ENCODE measurements around the gene BBS9.

BBS9 gene

GRCh38 chr7:33589911-33590310, 460.5 kb downstream of the BBS9 start:
- Histone ChIP-seq H4K20me1 (ENCODE audit: low read depth, low read length) (no peaks in the 10 kb centered on the region), H2AFZ (ENCODE audit: low read depth, low read length, severe bottlenecking) (no peak overlapping the region), H3K9ac (ENCODE audit: low read length) (no peak overlapping the region), H3K27me3 (ENCODE audit: low read length) (no peaks in the 10 kb centered on the region), H3K9me3 (ENCODE audit: insufficient read depth, low read length) (no peaks in the 10 kb centered on the region), H3K4me3 (ENCODE audit: insufficient read depth, low read length, poor library complexity, severe bottlenecking) (no peak overlapping the region), H3K79me2 (ENCODE audit: insufficient read depth, low read length) (no peaks in the 10 kb centered on the region), H3K36me3 (ENCODE audit: low read length) (no peaks in the 10 kb centered on the region), H3K27ac (ENCODE audit: low read depth, low read length) (no peak overlapping the region), H3K4me2 (ENCODE audit: low read depth, low read length, poor library complexity, severe bottlenecking) (no peak overlapping the region), H3F3A (ENCODE audit: insufficient read depth) (no peaks in the 10 kb centered on the region), H3K9me2 (replicated peaks; ENCODE audit: insufficient read depth, low read length) (no peaks in the 10 kb centered on the region)
- no peak for TF ChIP-seq EZH2phosphoT487 (conservative IDR thresholded peaks at IDR 0.05; ENCODE audit: low read length)
- TF ChIP-seq, protein P1, sequence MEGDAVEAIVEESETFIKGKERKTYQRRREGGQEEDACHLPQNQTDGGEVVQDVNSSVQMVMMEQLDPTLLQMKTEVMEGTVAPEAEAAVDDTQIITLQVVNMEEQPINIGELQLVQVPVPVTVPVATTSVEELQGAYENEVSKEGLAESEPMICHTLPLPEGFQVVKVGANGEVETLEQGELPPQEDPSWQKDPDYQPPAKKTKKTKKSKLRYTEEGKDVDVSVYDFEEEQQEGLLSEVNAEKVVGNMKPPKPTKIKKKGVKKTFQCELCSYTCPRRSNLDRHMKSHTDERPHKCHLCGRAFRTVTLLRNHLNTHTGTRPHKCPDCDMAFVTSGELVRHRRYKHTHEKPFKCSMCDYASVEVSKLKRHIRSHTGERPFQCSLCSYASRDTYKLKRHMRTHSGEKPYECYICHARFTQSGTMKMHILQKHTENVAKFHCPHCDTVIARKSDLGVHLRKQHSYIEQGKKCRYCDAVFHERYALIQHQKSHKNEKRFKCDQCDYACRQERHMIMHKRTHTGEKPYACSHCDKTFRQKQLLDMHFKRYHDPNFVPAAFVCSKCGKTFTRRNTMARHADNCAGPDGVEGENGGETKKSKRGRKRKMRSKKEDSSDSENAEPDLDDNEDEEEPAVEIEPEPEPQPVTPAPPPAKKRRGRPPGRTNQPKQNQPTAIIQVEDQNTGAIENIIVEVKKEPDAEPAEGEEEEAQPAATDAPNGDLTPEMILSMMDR (IDR thresholded peaks at IDR 0.05; ENCODE audit: insufficient read depth, low read length, poor library complexity, severe bottlenecking) = no peak

GRCh38 chr7:33590916-33591315, 461.6 kb downstream of the BBS9 start:
- no peaks in the 10 kb centered on the region for H3K27me3 ChIP-seq (ENCODE audit: low read length)
- no peaks in the 10 kb centered on the region for H3K9me2 ChIP-seq (replicated peaks; ENCODE audit: insufficient read depth, low read length)
- no peak overlapping the region for H3K4me2 ChIP-seq (ENCODE audit: low read depth, low read length, poor library complexity, severe bottlenecking)
- no peak overlapping the region for H3K9ac ChIP-seq (ENCODE audit: low read length)
- no peak overlapping the region for H2AFZ ChIP-seq (ENCODE audit: low read depth, low read length, severe bottlenecking)
- H3K36me3 ChIP-seq (ENCODE audit: low read length) = no peaks in the 10 kb centered on the region
- no peak overlapping the region for H3K4me3 ChIP-seq (ENCODE audit: insufficient read depth, low read length, poor library complexity, severe bottlenecking)
- H4K20me1 ChIP-seq (ENCODE audit: low read depth, low read length) = no peaks in the 10 kb centered on the region
- no peaks in the 10 kb centered on the region for H3F3A ChIP-seq (ENCODE audit: insufficient read depth)
- no peaks in the 10 kb centered on the region for H3K79me2 ChIP-seq (ENCODE audit: insufficient read depth, low read length)
- H3K27ac ChIP-seq (ENCODE audit: low read depth, low read length) = no peak overlapping the region
- no peak for TF ChIP-seq EZH2phosphoT487 (conservative IDR thresholded peaks at IDR 0.05; ENCODE audit: low read length)
- TF ChIP-seq, protein P1 (IDR thresholded peaks at IDR 0.05; ENCODE audit: insufficient read depth, low read length, poor library complexity, severe bottlenecking) = no peak
- H3K9me3 ChIP-seq (ENCODE audit: insufficient read depth, low read length) = no peaks in the 10 kb centered on the region

DNA sequence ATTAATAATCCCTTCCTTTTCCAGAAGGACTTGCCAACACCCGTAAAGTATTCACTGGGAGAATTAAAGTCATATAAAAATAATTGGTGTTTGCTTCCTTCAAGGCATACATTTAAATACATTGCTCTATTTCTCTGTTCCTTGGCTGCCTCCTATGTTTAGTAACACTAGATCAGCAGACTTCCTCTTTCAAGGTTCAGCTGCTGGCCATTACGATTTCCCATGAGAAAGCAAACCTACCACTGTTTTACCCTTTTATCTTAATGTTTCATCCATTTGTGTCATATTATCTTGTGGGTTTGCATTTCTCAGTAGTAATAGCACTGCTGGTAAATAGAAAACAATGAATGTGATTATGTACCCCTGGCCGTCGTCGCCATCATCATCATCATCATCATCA, 462.1 kb downstream of the BBS9 start:
- Histone ChIP-seq H3K9me2 (replicated peaks; ENCODE audit: insufficient read depth, low read length) (no peaks in the 10 kb centered on the region), H3F3A (ENCODE audit: insufficient read depth) (no peaks in the 10 kb centered on the region), H3K27me3 (ENCODE audit: low read length) (no peaks in the 10 kb centered on the region), H3K36me3 (ENCODE audit: low read length) (no peaks in the 10 kb centered on the region), H3K79me2 (ENCODE audit: insufficient read depth, low read length) (no peaks in the 10 kb centered on the region), H2AFZ (ENCODE audit: low read depth, low read length, severe bottlenecking) (no peak overlapping the region), H3K4me2 (ENCODE audit: low read depth, low read length, poor library complexity, severe bottlenecking) (no peak overlapping the region), H3K9me3 (ENCODE audit: insufficient read depth, low read length) (no peaks in the 10 kb centered on the region), H3K9ac (ENCODE audit: low read length) (no peak overlapping the region), H4K20me1 (ENCODE audit: low read depth, low read length) (no peaks in the 10 kb centered on the region), H3K4me3 (ENCODE audit: insufficient read depth, low read length, poor library complexity, severe bottlenecking) (no peak overlapping the region), H3K27ac (ENCODE audit: low read depth, low read length) (no peak overlapping the region)
- TF ChIP-seq, protein P1 (IDR thresholded peaks at IDR 0.05; ENCODE audit: insufficient read depth, low read length, poor library complexity, severe bottlenecking) = no peak
- no peak for TF ChIP-seq EZH2phosphoT487 (conservative IDR thresholded peaks at IDR 0.05; ENCODE audit: low read length)

All from SU-DHL-6 (cell line).